Tibial nerve (tissue), 4 donors: ENCODE measurements around the gene MAPK11. TPM values are rescaled to one million over a fixed set of nuclear protein-coding genes. Genes with fewer than 3 reads are reported as not detected.

Experiments
- DNase-seq, 2 donors: peaks; one replicate each; pipeline ENCODE4 v3.0.0-alpha.2; 2019; ENCODE audit warnings: low spot score in 2 of 2
- H3K27ac ChIP-seq, 4 donors: fragments of 200-600 bp; sonication (generic) in 3 of 4; one replicate each; pipeline ENCODE4 v1.5.1; 2017 to 2019; ENCODE audit warnings: mild to moderate bottlenecking in 1 of 4
- H3K27me3 ChIP-seq, 2 donors: fragments of 200-600 bp; sonication (generic) in 1 of 2; one replicate each; pipeline versions ENCODE4 v1.5.1 to v1.6.0; 2017 to 2019
- H3K36me3 ChIP-seq, 3 donors: fragments of 200-600 bp; sonication (generic); one replicate each; pipeline ENCODE4 v1.5.1; 2018 to 2019
- H3K4me1 ChIP-seq, 4 donors: fragments of 200-600 bp; sonication (generic) in 3 of 4; one replicate each; pipeline ENCODE4 v1.5.1; 2017 to 2019
- H3K4me3 ChIP-seq, 4 donors: fragments of 200-600 bp; sonication (generic) in 3 of 4; one replicate each; pipeline ENCODE4 v1.5.1; 2017 to 2019; ENCODE audit warnings: mild to moderate bottlenecking in 1 of 4, moderate library complexity in 1 of 4
- H3K9me3 ChIP-seq, 4 donors: fragments of 200-600 bp; sonication (generic) in 3 of 4; one replicate each; pipeline ENCODE4 v1.5.1; 2017 to 2019
- CTCF ChIP-seq, 5 experiments: fragments of 200-600 bp in 3 of 5; fragments of 450-650 bp in 2 of 5; sonication (generic) in 3 of 5; IDR thresholded peaks; one replicate each; pipeline ENCODE4 v1.5.1; 2016 to 2019; ENCODE audit warnings: antibody characterized with exemption in 5 of 5, mild to moderate bottlenecking in 3 of 5, moderate library complexity in 2 of 5
- EP300 ChIP-seq, 2 donors: sonication (generic); formaldehyde crosslinking; IDR thresholded peaks; one replicate each; pipeline ENCODE4 v1.6.1; 2017; ENCODE audit warnings: antibody characterized with exemption in 2 of 2, mild to moderate bottlenecking in 1 of 2
- POLR2A ChIP-seq, 2 donors: fragments of 450-650 bp; IDR thresholded peaks; one replicate each; pipeline ENCODE4 v1.6.1; 2017; ENCODE audit warnings: antibody characterized with exemption in 2 of 2, mild to moderate bottlenecking in 2 of 2, moderate library complexity in 2 of 2
- WGBS, 2 donors: methylation state at CpG; one replicate each; pipeline ENCODE4 v1.1.5; 2018; 5-methylcytosine and 5-hydroxymethylcytosine counted together
- total RNA-seq, 4 donors: library from RNA; depleted of rRNA; stranded (reverse); fragments of >200 nt; gene quantifications; one replicate each; pipeline ENCODE4 v1.1.0, GENCODE V29; 2016

MAPK11 gene
- total RNA-seq, 4 donors from 2014 or later = 8.7 to 33.3 (median 19.6) TPM

- WGBS, 2 donors = 0 to 1% methylated on average over 18 to 37 of the region's 92 CpGs
- H3K27ac ChIP-seq = peak overlapping the region in 1 of 4 donors; percentile 36
- no peaks in the 10 kb centered on the region for H3K9me3 ChIP-seq
- peak overlapping the region; percentile 24 to 52 (median 34) for H3K4me3 ChIP-seq
- no peaks in the 10 kb centered on the region for H3K36me3 ChIP-seq
- H3K4me1 ChIP-seq = peaks cover 0 to 28% (median 4%) of the 10 kb centered on the region in 4 donors
- DNase-seq = no peak
- TF ChIP-seq CTCF (IDR thresholded peaks at IDR 0.05) (no peak), EP300 (IDR thresholded peaks at IDR 0.05) (no peak), POLR2A (IDR thresholded peaks at IDR 0.05) (no peak)
- H3K27me3 ChIP-seq = peaks cover 0 to 61% of the 10 kb centered on the region in 2 donors
Observed at GRCh38 chr22:50260801-50261614, 9.2 kb downstream of the MAPK11 start.

- H3K27ac ChIP-seq = no peak overlapping the region
- 32% methylated on average over 5 to 11 of the region's 11 CpGs for WGBS, 2 donors
Observed at GRCh38 chr22:50260434-50260800, 9.8 kb downstream of the MAPK11 start.

GRCh38 chr22:50259302-50259701 is 10.9 kb downstream of the MAPK11 start:
- no peak for DNase-seq
- Histone ChIP-seq H3K36me3 (no peaks in the 10 kb centered on the region), H3K27me3 (peaks cover 0 to 61% of the 10 kb centered on the region in 2 donors), H3K4me3 (no peak overlapping the region), H3K9me3 (no peaks in the 10 kb centered on the region), H3K27ac (no peak overlapping the region), H3K4me1 (peaks cover 0 to 28% (median 4%) of the 10 kb centered on the region in 4 donors)
- 80 to 86% methylated on average over 15 of the region's 15 CpGs for WGBS, 2 donors
- TF ChIP-seq CTCF (IDR thresholded peaks at IDR 0.05) (no peak), EP300 (IDR thresholded peaks at IDR 0.05) (no peak), POLR2A (IDR thresholded peaks at IDR 0.05) (no peak)

More at GRCh38 chr22:50260434-50260800, 9.8 kb downstream of the MAPK11 start:
- DNase-seq = no peak
- Histone ChIP-seq H3K9me3 (no peaks in the 10 kb centered on the region), H3K4me1 (peaks cover 0 to 28% (median 4%) of the 10 kb centered on the region in 4 donors), H3K36me3 (no peaks in the 10 kb centered on the region), H3K4me3 (peak overlapping the region in 3 of 4 donors; percentile 24 to 52 (median 39)), H3K27me3 (peaks cover 0 to 61% of the 10 kb centered on the region in 2 donors)
- TF ChIP-seq EP300 (IDR thresholded peaks at IDR 0.05) = no peak
- no peak for TF ChIP-seq POLR2A (IDR thresholded peaks at IDR 0.05)
- no peak for TF ChIP-seq CTCF (IDR thresholded peaks at IDR 0.05)

GRCh38 chr22:50258361-50259292 is 11.6 kb downstream of the MAPK11 start:
- no peak for DNase-seq
- no peak for TF ChIP-seq EP300 (IDR thresholded peaks at IDR 0.05)
- TF ChIP-seq POLR2A (IDR thresholded peaks at IDR 0.05) = no peak
- TF ChIP-seq CTCF (IDR thresholded peaks at IDR 0.05) = no peak
- WGBS, 2 donors = 74 to 78% methylated on average over 23 to 24 of the region's 24 CpGs
- H3K36me3 ChIP-seq = no peaks in the 10 kb centered on the region
- no peak overlapping the region for H3K27ac ChIP-seq
- no peak overlapping the region for H3K4me3 ChIP-seq
- peaks cover 0 to 58% of the 10 kb centered on the region in 2 donors for H3K27me3 ChIP-seq
- H3K9me3 ChIP-seq = no peaks in the 10 kb centered on the region
- H3K4me1 ChIP-seq = peaks cover 0 to 28% (median 4%) of the 10 kb centered on the region in 4 donors
